Measurements from ENCODE around the gene ORM1. TPM values are rescaled to one million over a fixed set of nuclear protein-coding genes. Genes with fewer than 3 reads are reported as not detected.

Gene ORM1
- total RNA-seq, 1 experiment from 2014 or later, result not detected

GRCh38 chr9:114280636-114281472 is 42.0 kb upstream of the ORM1 start:
- Histone ChIP-seq H3F3A (ENCODE audit: insufficient read depth, low read depth) (peaks cover 13% of the 10 kb centered on the region; the same call in 1 of the 2 replicates), H4K20me1 (ENCODE audit: insufficient read depth) (no peaks in the 10 kb centered on the region), H3K36me3 (ENCODE audit: low read depth) (no peaks in the 10 kb centered on the region), H3K4me1 (replicated peaks; ENCODE audit: insufficient read depth) (peaks cover 28% of the 10 kb centered on the region), H3K4me2 (no peak overlapping the region), H3K27ac (no peak overlapping the region), H3K4me3 (no peak overlapping the region), H3K9me3 (ENCODE audit: insufficient read depth, low read depth) (no peaks in the 10 kb centered on the region), H2AFZ (no peak overlapping the region), H3K79me2 (ENCODE audit: low read depth) (no peaks in the 10 kb centered on the region), H3K9me2 (ENCODE audit: insufficient read depth) (no peaks in the 10 kb centered on the region), H3K27me3 (ENCODE audit: insufficient read depth, low read depth) (no peaks in the 10 kb centered on the region)
- no peak for DNase-seq
- no TSS peak for BruUV-seq (replicated peaks)
- TF ChIP-seq EZH2 (IDR thresholded peaks at IDR 0.05; ENCODE audit: low read depth), result no peak
- ChIA-PET CTCF (no interaction called here), POLR2A (ENCODE audit: unreplicated experiment) (no interaction called here)
- intact Hi-C loops (cut with micrococcal nuclease; ENCODE audit: unreplicated experiment), result no loop called here

DNA sequence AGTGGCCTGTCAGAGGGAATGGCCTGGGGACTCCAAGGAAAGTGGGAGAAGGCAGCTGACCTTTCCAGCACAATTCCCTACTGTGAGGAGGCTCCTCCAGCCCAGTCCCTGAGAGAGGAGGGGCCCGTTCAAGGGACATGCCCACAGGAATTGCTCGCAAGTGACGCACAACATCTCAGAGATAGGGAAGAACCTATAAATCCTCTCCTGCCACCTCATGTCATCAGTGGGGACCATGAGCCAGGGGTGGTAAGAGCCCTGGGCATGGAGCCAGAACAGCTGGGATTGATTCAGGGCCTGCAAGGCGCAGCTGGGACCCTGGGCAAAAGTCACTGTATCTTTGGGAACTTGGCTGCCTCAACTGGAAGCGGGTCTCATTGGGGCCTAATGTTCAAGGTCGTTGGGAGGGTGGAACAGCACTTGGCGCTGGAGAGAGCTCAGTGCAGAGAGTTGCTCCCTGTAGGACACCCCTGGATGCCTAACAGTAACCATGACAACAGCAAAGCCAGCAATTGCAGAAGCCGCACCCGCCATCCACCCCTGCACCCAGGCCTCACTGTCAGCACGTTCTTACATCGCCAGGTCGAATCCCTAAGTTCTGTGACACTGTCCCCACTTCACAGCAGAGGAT is 41.3 kb upstream of the ORM1 start:
- CTCF ChIA-PET, result no interaction called here
- no peak for TF ChIP-seq CTCF (conservative IDR thresholded peaks at IDR 0.05)
- no peak for TF ChIP-seq EZH2 (IDR thresholded peaks at IDR 0.05; ENCODE audit: low read depth)
- BruUV-seq (replicated peaks), result no TSS peak
- H3K27me3 ChIP-seq (ENCODE audit: insufficient read depth, low read depth), result no peaks in the 10 kb centered on the region
- peaks cover 22% of the 10 kb centered on the region for H3K4me1 ChIP-seq (replicated peaks; ENCODE audit: insufficient read depth)
- no peaks in the 10 kb centered on the region for H3K9me3 ChIP-seq (ENCODE audit: insufficient read depth, low read depth)
- H3K79me2 ChIP-seq (ENCODE audit: low read depth), result no peaks in the 10 kb centered on the region
- POLR2A ChIA-PET (ENCODE audit: unreplicated experiment), result no interaction called here
- no peak overlapping the region for H3K27ac ChIP-seq
- H3K36me3 ChIP-seq (ENCODE audit: low read depth), result no peaks in the 10 kb centered on the region
- no peaks in the 10 kb centered on the region for H4K20me1 ChIP-seq (ENCODE audit: insufficient read depth)
- no peaks in the 10 kb centered on the region for H3K9me2 ChIP-seq (ENCODE audit: insufficient read depth)
- no peak overlapping the region for H2AFZ ChIP-seq
- intact Hi-C loops (cut with micrococcal nuclease; ENCODE audit: unreplicated experiment), result no loop called here
- H3F3A ChIP-seq (ENCODE audit: insufficient read depth, low read depth), result peaks cover 12% of the 10 kb centered on the region; the same call in 1 of the 2 replicates
- H3K4me2 ChIP-seq, result no peak overlapping the region
- no peak for DNase-seq
- H3K4me3 ChIP-seq, result no peak overlapping the region

DNA sequence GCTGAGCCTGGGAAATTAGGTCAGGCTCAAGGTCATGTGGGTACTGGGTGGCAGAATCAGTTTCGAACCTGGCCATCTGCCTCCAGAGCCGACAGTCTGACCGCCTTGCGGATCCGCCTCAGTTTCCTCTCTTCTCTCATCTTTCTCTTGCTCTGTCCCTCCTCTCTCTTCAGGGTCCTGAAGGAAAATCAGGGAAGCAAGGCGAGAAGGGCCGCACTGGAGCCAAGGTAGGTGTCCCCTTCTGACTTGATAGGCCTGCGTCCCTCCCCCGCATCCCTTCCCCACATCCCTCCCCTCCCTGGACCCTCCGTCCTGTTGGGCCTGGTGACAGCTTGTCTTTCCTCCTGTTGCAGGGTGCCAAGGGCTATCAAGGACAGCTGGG is 40.8 kb upstream of the ORM1 start:
- DNase-seq, result no peak
- Histone ChIP-seq H3K36me3 (ENCODE audit: low read depth) (no peaks in the 10 kb centered on the region), H3K9me2 (ENCODE audit: insufficient read depth) (no peaks in the 10 kb centered on the region), H3K4me2 (no peak overlapping the region), H3K79me2 (ENCODE audit: low read depth) (no peaks in the 10 kb centered on the region), H2AFZ (no peak overlapping the region), H3K9me3 (ENCODE audit: insufficient read depth, low read depth) (no peaks in the 10 kb centered on the region), H3K27me3 (ENCODE audit: insufficient read depth, low read depth) (no peaks in the 10 kb centered on the region), H3K4me1 (replicated peaks; ENCODE audit: insufficient read depth) (peaks cover 17% of the 10 kb centered on the region), H4K20me1 (ENCODE audit: insufficient read depth) (no peaks in the 10 kb centered on the region), H3K27ac (no peak overlapping the region), H3K4me3 (no peak overlapping the region), H3F3A (ENCODE audit: insufficient read depth, low read depth) (peaks cover 7% of the 10 kb centered on the region; the same call in 1 of the 2 replicates)
- BruUV-seq (replicated peaks), result no TSS peak
- intact Hi-C loops (cut with micrococcal nuclease; ENCODE audit: unreplicated experiment), result no loop called here
- ChIA-PET POLR2A (ENCODE audit: unreplicated experiment) (no interaction called here), CTCF (no interaction called here)
- TF ChIP-seq CTCF (conservative IDR thresholded peaks at IDR 0.05) (no peak), EZH2 (IDR thresholded peaks at IDR 0.05; ENCODE audit: low read depth) (no peak)

Measured in PC-9 (cell line).